ENCODE data around the gene DLK1.

DNA sequence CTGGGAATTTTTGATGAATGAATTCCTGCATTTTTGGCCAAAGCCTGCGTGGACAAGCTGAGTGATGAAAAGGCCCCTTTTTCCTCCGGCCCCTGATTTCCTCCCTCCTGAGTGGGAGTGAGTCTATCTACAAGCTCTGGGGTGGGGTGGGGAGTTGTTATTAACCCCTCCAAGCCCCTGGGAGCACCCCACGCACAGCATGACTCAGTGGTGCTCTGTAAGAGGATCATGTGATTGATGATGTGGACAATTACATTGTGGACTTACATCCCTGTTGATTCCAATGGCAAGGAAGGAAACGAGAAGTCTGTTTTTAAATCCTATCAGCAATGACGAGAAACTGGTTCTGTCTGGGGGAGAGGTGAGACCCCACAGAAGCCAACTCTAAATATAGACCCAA, 5.1 kb upstream of the DLK1 start:
- no peak for TF ChIP-seq CTCF (optimal IDR thresholded peaks at IDR 0.05 in 1 of 3, IDR thresholded peaks at IDR 0.05 in 1 of 3, conservative IDR thresholded peaks at IDR 0.05 in 1 of 3; ENCODE audit: extremely low read depth in 1 of 3, insufficient read depth in 2 of 3, low read length in 3 of 3)
- no peak for TF ChIP-seq EZH2 (IDR thresholded peaks at IDR 0.05; ENCODE audit: low read length)
